Measurements from ENCODE around the gene CYP1A2. TPM values are rescaled to one million over a fixed set of nuclear protein-coding genes. Genes with fewer than 3 reads are reported as not detected.
A peak's percentile ranks its signal among the peaks of the same experiment; 100 is the strongest.

CYP1A2 gene
- total and polyA plus RNA-seq, 2 of the 13 experiments (the other 11 are each of a cell fraction or from before 2014, with no cell fraction given), result 0.07 TPM; not detected in 1

- no peak for TF ChIP-seq ZNF562 (CRISPR knock-in tag; IDR thresholded peaks at IDR 0.05; ENCODE audit: borderline replicate concordance)
- TF ChIP-seq THAP9 (CRISPR knock-in tag; IDR thresholded peaks at IDR 0.05; ENCODE audit: borderline replicate concordance), result no peak
- no peak for TF ChIP-seq ZNF354B (CRISPR knock-in tag; IDR thresholded peaks at IDR 0.05)
- no peak for TF ChIP-seq ZNF142 (CRISPR knock-in tag; IDR thresholded peaks at IDR 0.05)
- no peak for TF ChIP-seq ZNF282 (IDR thresholded peaks at IDR 0.05; ENCODE audit: partially characterized antibody)
- no peak for TF ChIP-seq ZNF577 (CRISPR knock-in tag; IDR thresholded peaks at IDR 0.05; ENCODE audit: borderline replicate concordance, low read depth)
- no peak for TF ChIP-seq SKIL (CRISPR knock-in tag; IDR thresholded peaks at IDR 0.05; ENCODE audit: borderline replicate concordance)
- no peak for TF ChIP-seq ZBTB1 (CRISPR knock-in tag; IDR thresholded peaks at IDR 0.05; ENCODE audit: borderline replicate concordance)
- 0 out of 2 replicates have a peak, but pooled peaks have one; percentile 36 for TF ChIP-seq SRY (CRISPR knock-in tag; IDR thresholded peaks at IDR 0.05)
- 0 out of 2 replicates have a peak, but pooled peaks have one; percentile 26 for TF ChIP-seq PAXIP1 (CRISPR knock-in tag; conservative IDR thresholded peaks at IDR 0.05)
- TF ChIP-seq FLYWCH1 (CRISPR knock-in tag; IDR thresholded peaks at IDR 0.05), result no peak
- no peak for TF ChIP-seq ATF1 (CRISPR knock-in tag; IDR thresholded peaks at IDR 0.05)
Observed at GRCh38 chr15:74799856-74800558, 51.4 kb downstream of the CYP1A2 start (continued).
